BE2C (cell line): ENCODE results near the gene KRTAP22-2.

Experiments
- DNase-seq: peaks from one replicate; pipeline ENCODE4 v3.0.0-alpha.2; 2020
- H3K27me3 ChIP-seq: fragments of 250-450 bp; sonication (Bioruptor Pico); 2 replicates; pipeline ENCODE4 v1.5.1; 2020; ENCODE audit warnings: mild to moderate bottlenecking
- H3K36me3 ChIP-seq: fragments of 250-450 bp; sonication (Bioruptor Pico); 2 replicates; pipeline ENCODE4 v1.5.1; 2020; ENCODE audit warnings: mild to moderate bottlenecking
- H3K4me1 ChIP-seq: fragments of 250-450 bp; sonication (Bioruptor Pico); 2 replicates; pipeline ENCODE4 v1.5.1; 2020
- H3K4me3 ChIP-seq: 2 replicates; pipeline ENCODE4 v1.5.1; 2011; ENCODE audit warnings: low read depth, low read length
- H3K9me3 ChIP-seq: fragments of 250-450 bp; sonication (Bioruptor Pico); 2 replicates; pipeline ENCODE4 v1.5.1; 2020
- CTCF ChIP-seq: IDR thresholded peaks from 2 replicates; pipeline ENCODE4 v1.5.1; 2012; ENCODE audit warnings: mild to moderate bottlenecking, low read depth, low read length

Gene KRTAP22-2

GRCh38 chr21:30561957-30562356 lies 28.2 kb downstream of the KRTAP22-2 start:
- TF ChIP-seq CTCF, result no peak
- no peaks in the 10 kb centered on the region for H3K4me1 ChIP-seq
- no peaks in the 10 kb centered on the region for H3K27me3 ChIP-seq
- H3K4me3 ChIP-seq, result no peak overlapping the region
- no peaks in the 10 kb centered on the region for H3K9me3 ChIP-seq
- DNase-seq, result no peak
- no peaks in the 10 kb centered on the region for H3K36me3 ChIP-seq

- H3K36me3 ChIP-seq, result no peaks in the 10 kb centered on the region
- H3K27me3 ChIP-seq, result no peaks in the 10 kb centered on the region
- DNase-seq, result no peak
- no peaks in the 10 kb centered on the region for H3K4me1 ChIP-seq
- TF ChIP-seq CTCF, result no peak
- no peak within 1 kb of the TSS for H3K4me3 ChIP-seq
- no peaks in the 10 kb centered on the region for H3K9me3 ChIP-seq
Measured at GRCh38 chr21:30561264-30561895, 28.8 kb downstream of the KRTAP22-2 start, which contains the start of gene KRTAP19-7. KRTAP19-7 (minus strand) TSS chr21:30561314; CDS start chr21:30561289, 25 bp downstream.

- no peak for DNase-seq
- no peak for TF ChIP-seq CTCF
- H3K9me3 ChIP-seq, result no peaks in the 10 kb centered on the region
Measured at GRCh38 chr21:30555095-30555494, 35.1 kb downstream of the KRTAP22-2 start.

DNA sequence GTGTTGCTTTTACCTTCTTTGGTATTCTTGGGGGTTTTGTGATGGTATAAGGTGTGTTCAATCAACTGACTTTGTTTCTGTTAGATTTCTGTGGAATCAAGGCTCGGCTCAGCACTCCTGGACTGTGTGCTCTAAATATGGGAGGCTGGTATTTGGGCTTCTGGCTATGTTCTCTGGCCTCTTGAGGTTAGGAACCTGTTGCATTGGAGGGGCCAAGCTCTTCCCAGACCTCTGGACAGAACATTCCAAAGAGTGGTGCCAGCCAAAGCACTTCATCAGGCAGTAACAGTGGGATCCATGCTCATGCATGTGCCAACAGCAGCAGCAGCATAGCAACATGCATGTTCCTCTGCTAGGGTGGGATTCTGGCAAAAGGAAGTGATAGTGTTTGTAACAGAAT lies 37.4 kb downstream of the KRTAP22-2 start:
- no peaks in the 10 kb centered on the region for H3K9me3 ChIP-seq
- no peak overlapping the region for H3K4me3 ChIP-seq
- no peak for DNase-seq
- H3K27me3 ChIP-seq, result no peaks in the 10 kb centered on the region
- H3K4me1 ChIP-seq, result no peaks in the 10 kb centered on the region
- TF ChIP-seq CTCF, result no peak
- H3K36me3 ChIP-seq, result no peaks in the 10 kb centered on the region

More at GRCh38 chr21:30555095-30555494, 35.1 kb downstream of the KRTAP22-2 start:
- H3K36me3 ChIP-seq, result no peaks in the 10 kb centered on the region
- H3K27me3 ChIP-seq, result no peaks in the 10 kb centered on the region
- H3K4me3 ChIP-seq, result no peak overlapping the region
- H3K4me1 ChIP-seq, result no peaks in the 10 kb centered on the region

DNA sequence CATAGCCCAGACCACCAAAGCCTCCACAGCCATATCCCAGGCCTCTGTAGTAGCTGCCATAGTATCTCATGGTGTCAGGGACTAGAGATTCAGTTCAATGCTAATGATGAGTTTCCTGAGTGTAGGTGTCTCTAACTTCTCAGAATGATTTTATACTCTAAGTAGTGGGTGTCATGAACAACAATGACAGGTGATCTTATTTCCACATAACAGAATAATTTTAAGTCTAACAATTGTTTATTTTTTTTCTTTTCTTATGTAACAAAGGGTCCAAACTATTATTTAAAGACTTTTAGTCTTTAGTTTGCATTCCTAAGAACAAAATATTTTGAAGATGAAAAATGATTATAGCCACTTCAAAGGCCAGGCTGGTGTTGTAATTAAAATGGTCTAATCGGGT lies 48.4 kb downstream of the KRTAP22-2 start, which contains the start of gene KRTAP19-6:
Gene KRTAP19-6 (minus strand): TSS at position 101 of the 400 bp plus-strand sequence. CDS start 31 bp downstream, at position 70.
- Histone ChIP-seq H3K4me3 (no peak within 1 kb of the TSS), H3K4me1 (no peaks in the 10 kb centered on the region), H3K36me3 (no peaks in the 10 kb centered on the region), H3K9me3 (no peaks in the 10 kb centered on the region), H3K27me3 (no peaks in the 10 kb centered on the region)
- DNase-seq, result no peak
- TF ChIP-seq CTCF, result no peak
